Mesothelial cell of epicardium (in vitro differentiated cells): ENCODE measurements around the gene ZBTB47. TPM values are rescaled to one million over a fixed set of nuclear protein-coding genes. Genes with fewer than 3 reads are reported as not detected.

Source experiments
- DNase-seq, 2 experiments: peaks; one replicate each; pipeline ENCODE4 v3.0.0; 2021; ENCODE audit warnings: low spot score in 2 of 2; ENCODE audit not compliant: unreplicated experiment in 2 of 2
- H3K27ac Mint-ChIP-seq: 2 replicates; pipeline ENCODE4 v1.8.0; 2021; ENCODE audit warnings: mixed read lengths
- H3K27me3 Mint-ChIP-seq: 2 replicates; pipeline ENCODE4 v1.8.0; 2021; ENCODE audit warnings: low read depth, mixed read lengths
- H3K36me3 Mint-ChIP-seq: 2 replicates; pipeline ENCODE4 v1.8.0; 2021; ENCODE audit warnings: mixed read lengths
- H3K4me1 Mint-ChIP-seq: 2 replicates; pipeline ENCODE4 v1.8.0; 2021; ENCODE audit warnings: mixed read lengths
- H3K4me3 Mint-ChIP-seq: 2 replicates; pipeline ENCODE4 v1.8.0; 2021; ENCODE audit warnings: mild to moderate bottlenecking, moderate library complexity, mixed read lengths
- H3K9me3 Mint-ChIP-seq: 2 replicates; pipeline ENCODE4 v1.8.0; 2021; ENCODE audit warnings: mixed read lengths
- CTCF ChIP-seq: fragments of 200-600 bp; sonication (generic); IDR thresholded peaks from one replicate; pipeline ENCODE4 v1.5.0; 2021; ENCODE audit warnings: antibody characterized with exemption; ENCODE audit not compliant: unreplicated experiment
- total RNA-seq: library from RNA; stranded (reverse); gene quantifications from 3 replicates; pipeline ENCODE4 v1.2.1, GENCODE V29; 2021

The ZBTB47 gene
- total RNA-seq, 1 donor from 2014 or later: 23.6 TPM

- Mint-ChIP-seq H3K27me3 (peaks cover 5% of the 10 kb centered on the region), H3K9me3 (peaks cover 28% of the 10 kb centered on the region), H3K27ac (no peak overlapping the region), H3K4me1 (no peaks in the 10 kb centered on the region), H3K4me3 (no peak overlapping the region), H3K36me3 (no peaks in the 10 kb centered on the region)
- no peak for DNase-seq
- no peak for TF ChIP-seq CTCF
Observed at GRCh38 chr3:42680271-42680670, 26.8 kb downstream of the ZBTB47 start.

- peaks cover 27% of the 10 kb centered on the region for H3K9me3 Mint-ChIP-seq
- no peak overlapping the region for H3K27ac Mint-ChIP-seq
- TF ChIP-seq CTCF: no peak
Observed at GRCh38 chr3:42680806-42681205, 27.3 kb downstream of the ZBTB47 start.

GRCh38 chr3:42681361-42682038, 28.0 kb downstream of the ZBTB47 start:
- Mint-ChIP-seq H3K27me3 (peaks cover 5% of the 10 kb centered on the region), H3K9me3 (peaks cover 20% of the 10 kb centered on the region), H3K36me3 (no peaks in the 10 kb centered on the region), H3K4me1 (no peaks in the 10 kb centered on the region), H3K27ac (no peak overlapping the region), H3K4me3 (no peak overlapping the region)
- TF ChIP-seq CTCF: no peak
- DNase-seq: no peak

More at GRCh38 chr3:42680806-42681205, 27.3 kb downstream of the ZBTB47 start:
- H3K4me1 Mint-ChIP-seq: no peaks in the 10 kb centered on the region
- no peaks in the 10 kb centered on the region for H3K36me3 Mint-ChIP-seq
- DNase-seq: no peak
- H3K27me3 Mint-ChIP-seq: peaks cover 5% of the 10 kb centered on the region
- H3K4me3 Mint-ChIP-seq: no peak overlapping the region

- Mint-ChIP-seq H3K27me3 (peaks cover 5% of the 10 kb centered on the region), H3K4me3 (no peak overlapping the region), H3K9me3 (peaks cover 10% of the 10 kb centered on the region), H3K4me1 (no peaks in the 10 kb centered on the region), H3K36me3 (no peaks in the 10 kb centered on the region), H3K27ac (no peak overlapping the region)
- no peak for TF ChIP-seq CTCF
- no peak for DNase-seq
Observed at GRCh38 chr3:42682301-42683070, 29.0 kb downstream of the ZBTB47 start.

- Mint-ChIP-seq H3K27ac (peak overlapping the region; percentile 82), H3K36me3 (no peaks in the 10 kb centered on the region), H3K27me3 (peaks cover 6% of the 10 kb centered on the region), H3K4me1 (no peaks in the 10 kb centered on the region), H3K4me3 (no peak overlapping the region), H3K9me3 (peaks cover 1% of the 10 kb centered on the region)
- TF ChIP-seq CTCF: no peak
- no peak for DNase-seq
Observed at GRCh38 chr3:42683875-42684598, 30.5 kb downstream of the ZBTB47 start.
